Measurements from ENCODE around the gene SCYGR8.

- TF ChIP-seq, protein P1, sequence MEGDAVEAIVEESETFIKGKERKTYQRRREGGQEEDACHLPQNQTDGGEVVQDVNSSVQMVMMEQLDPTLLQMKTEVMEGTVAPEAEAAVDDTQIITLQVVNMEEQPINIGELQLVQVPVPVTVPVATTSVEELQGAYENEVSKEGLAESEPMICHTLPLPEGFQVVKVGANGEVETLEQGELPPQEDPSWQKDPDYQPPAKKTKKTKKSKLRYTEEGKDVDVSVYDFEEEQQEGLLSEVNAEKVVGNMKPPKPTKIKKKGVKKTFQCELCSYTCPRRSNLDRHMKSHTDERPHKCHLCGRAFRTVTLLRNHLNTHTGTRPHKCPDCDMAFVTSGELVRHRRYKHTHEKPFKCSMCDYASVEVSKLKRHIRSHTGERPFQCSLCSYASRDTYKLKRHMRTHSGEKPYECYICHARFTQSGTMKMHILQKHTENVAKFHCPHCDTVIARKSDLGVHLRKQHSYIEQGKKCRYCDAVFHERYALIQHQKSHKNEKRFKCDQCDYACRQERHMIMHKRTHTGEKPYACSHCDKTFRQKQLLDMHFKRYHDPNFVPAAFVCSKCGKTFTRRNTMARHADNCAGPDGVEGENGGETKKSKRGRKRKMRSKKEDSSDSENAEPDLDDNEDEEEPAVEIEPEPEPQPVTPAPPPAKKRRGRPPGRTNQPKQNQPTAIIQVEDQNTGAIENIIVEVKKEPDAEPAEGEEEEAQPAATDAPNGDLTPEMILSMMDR (IDR thresholded peaks at IDR 0.05; ENCODE audit: borderline replicate concordance, extremely low read depth, low read length, poor library complexity, severe bottlenecking): no peak
- no peak for TF ChIP-seq EZH2 (IDR thresholded peaks at IDR 0.05; ENCODE audit: borderline replicate concordance, low read depth, low read length, severe bottlenecking)
Observed at GRCh38 chr2:227785293-227785692, 39.6 kb downstream of the SCYGR8 start.
